ENCODE data around the gene GPHN. TPM values are rescaled to one million over a fixed set of nuclear protein-coding genes. Genes with fewer than 3 reads are reported as not detected.

The GPHN gene
- total RNA-seq, 1 experiment from 2014 or later: 11.3 TPM

DNA sequence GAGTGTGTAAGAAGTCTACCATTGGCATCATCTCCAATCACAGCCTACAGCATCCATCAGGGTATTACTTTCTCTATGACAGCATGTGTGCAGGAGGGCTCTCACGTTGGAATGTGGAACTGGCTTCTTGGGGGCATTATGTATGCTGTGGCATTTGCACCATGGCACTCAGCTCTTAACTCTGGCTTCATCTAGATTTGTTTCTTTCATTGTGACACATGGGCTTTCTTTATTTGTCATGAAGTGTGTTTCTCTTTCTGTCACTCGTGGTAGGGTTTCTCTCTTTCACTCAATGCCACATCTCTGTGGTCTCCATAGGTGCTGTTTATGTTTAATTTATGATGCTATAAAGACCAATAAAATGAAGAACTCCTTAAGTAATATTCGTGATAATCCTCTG, 490.1 kb downstream of the GPHN start:
- TF ChIP-seq, protein P1, sequence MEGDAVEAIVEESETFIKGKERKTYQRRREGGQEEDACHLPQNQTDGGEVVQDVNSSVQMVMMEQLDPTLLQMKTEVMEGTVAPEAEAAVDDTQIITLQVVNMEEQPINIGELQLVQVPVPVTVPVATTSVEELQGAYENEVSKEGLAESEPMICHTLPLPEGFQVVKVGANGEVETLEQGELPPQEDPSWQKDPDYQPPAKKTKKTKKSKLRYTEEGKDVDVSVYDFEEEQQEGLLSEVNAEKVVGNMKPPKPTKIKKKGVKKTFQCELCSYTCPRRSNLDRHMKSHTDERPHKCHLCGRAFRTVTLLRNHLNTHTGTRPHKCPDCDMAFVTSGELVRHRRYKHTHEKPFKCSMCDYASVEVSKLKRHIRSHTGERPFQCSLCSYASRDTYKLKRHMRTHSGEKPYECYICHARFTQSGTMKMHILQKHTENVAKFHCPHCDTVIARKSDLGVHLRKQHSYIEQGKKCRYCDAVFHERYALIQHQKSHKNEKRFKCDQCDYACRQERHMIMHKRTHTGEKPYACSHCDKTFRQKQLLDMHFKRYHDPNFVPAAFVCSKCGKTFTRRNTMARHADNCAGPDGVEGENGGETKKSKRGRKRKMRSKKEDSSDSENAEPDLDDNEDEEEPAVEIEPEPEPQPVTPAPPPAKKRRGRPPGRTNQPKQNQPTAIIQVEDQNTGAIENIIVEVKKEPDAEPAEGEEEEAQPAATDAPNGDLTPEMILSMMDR (IDR thresholded peaks at IDR 0.05; ENCODE audit: insufficient read depth in 1 of 2, low read depth in 1 of 2, low read length in 1 of 2, severe bottlenecking in 1 of 2, unreplicated experiment in 1 of 2): no peak
- no peak overlapping the region for H3K27ac Mint-ChIP-seq (ENCODE audit: unreplicated experiment)
- no peak overlapping the region for H3K4me3 Mint-ChIP-seq (ENCODE audit: unreplicated experiment)
- H3K4me3 ChIP-seq (ENCODE audit: low read depth, low read length): no peak overlapping the region
- H3K36me3 ChIP-seq (ENCODE audit: control insufficient read depth, insufficient read depth, low read length): no peaks in the 10 kb centered on the region
- no peaks in the 10 kb centered on the region for H3K27me3 Mint-ChIP-seq (ENCODE audit: insufficient read depth, unreplicated experiment)
- ChIA-PET CTCF (no interaction called here), POLR2A (no interaction called here)
- H3K27me3 ChIP-seq (replicated peaks; ENCODE audit: control insufficient read depth, insufficient read depth, low read length): no peaks in the 10 kb centered on the region
- H3K36me3 Mint-ChIP-seq (ENCODE audit: insufficient read depth, unreplicated experiment): no peaks in the 10 kb centered on the region
- peaks cover 11% of the 10 kb centered on the region for H3K4me1 Mint-ChIP-seq (ENCODE audit: low read depth, unreplicated experiment)
- BruUV-seq (replicated peaks): no TSS peak
- DNase-seq: no peak
- no peaks in the 10 kb centered on the region for H3K9me3 Mint-ChIP-seq (ENCODE audit: unreplicated experiment)
- H3K9me3 ChIP-seq: no peaks in the 10 kb centered on the region
- intact Hi-C loops (cut with micrococcal nuclease; ENCODE audit: unreplicated experiment): no loop called here
- H3K4me1 ChIP-seq: no peaks in the 10 kb centered on the region

DNA sequence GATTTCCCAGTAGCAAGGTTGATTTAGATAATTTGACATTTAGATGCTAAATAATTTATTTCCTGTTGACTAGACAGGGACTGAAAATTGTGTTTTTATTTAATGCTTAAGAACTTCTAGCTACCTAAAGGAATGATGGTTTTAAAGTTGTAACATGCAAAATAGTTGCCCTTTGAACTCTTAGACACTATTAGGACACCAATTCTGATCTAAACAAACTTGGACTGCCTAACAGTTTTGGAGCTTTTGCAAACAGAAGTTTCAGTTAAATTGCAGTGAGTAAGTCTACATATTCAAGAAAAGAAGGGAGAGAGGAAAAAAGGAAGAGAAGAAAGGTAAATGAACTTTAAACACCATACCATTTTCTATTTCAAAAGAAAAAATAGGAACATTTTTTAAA, 492.0 kb downstream of the GPHN start:
- no peaks in the 10 kb centered on the region for H3K9me3 ChIP-seq
- Mint-ChIP-seq H3K27ac (ENCODE audit: unreplicated experiment) (no peak overlapping the region), H3K27me3 (ENCODE audit: insufficient read depth, unreplicated experiment) (no peaks in the 10 kb centered on the region), H3K36me3 (ENCODE audit: insufficient read depth, unreplicated experiment) (no peaks in the 10 kb centered on the region), H3K9me3 (ENCODE audit: unreplicated experiment) (no peaks in the 10 kb centered on the region), H3K4me3 (ENCODE audit: unreplicated experiment) (no peak overlapping the region), H3K4me1 (ENCODE audit: low read depth, unreplicated experiment) (peaks cover 6% of the 10 kb centered on the region)
- intact Hi-C loops (cut with micrococcal nuclease; ENCODE audit: unreplicated experiment): no loop called here
- ChIA-PET POLR2A (no interaction called here), CTCF (no interaction called here)
- no peaks in the 10 kb centered on the region for H3K36me3 ChIP-seq (ENCODE audit: control insufficient read depth, insufficient read depth, low read length)
- no peaks in the 10 kb centered on the region for H3K27me3 ChIP-seq (replicated peaks; ENCODE audit: control insufficient read depth, insufficient read depth, low read length)
- H3K4me1 ChIP-seq: no peaks in the 10 kb centered on the region
- DNase-seq: no peak
- no peak overlapping the region for H3K4me3 ChIP-seq (ENCODE audit: low read depth, low read length)
- no TSS peak for BruUV-seq (replicated peaks)
- TF ChIP-seq, protein P1 (IDR thresholded peaks at IDR 0.05; ENCODE audit: insufficient read depth in 1 of 2, low read depth in 1 of 2, low read length in 1 of 2, severe bottlenecking in 1 of 2, unreplicated experiment in 1 of 2): no peak

DNA sequence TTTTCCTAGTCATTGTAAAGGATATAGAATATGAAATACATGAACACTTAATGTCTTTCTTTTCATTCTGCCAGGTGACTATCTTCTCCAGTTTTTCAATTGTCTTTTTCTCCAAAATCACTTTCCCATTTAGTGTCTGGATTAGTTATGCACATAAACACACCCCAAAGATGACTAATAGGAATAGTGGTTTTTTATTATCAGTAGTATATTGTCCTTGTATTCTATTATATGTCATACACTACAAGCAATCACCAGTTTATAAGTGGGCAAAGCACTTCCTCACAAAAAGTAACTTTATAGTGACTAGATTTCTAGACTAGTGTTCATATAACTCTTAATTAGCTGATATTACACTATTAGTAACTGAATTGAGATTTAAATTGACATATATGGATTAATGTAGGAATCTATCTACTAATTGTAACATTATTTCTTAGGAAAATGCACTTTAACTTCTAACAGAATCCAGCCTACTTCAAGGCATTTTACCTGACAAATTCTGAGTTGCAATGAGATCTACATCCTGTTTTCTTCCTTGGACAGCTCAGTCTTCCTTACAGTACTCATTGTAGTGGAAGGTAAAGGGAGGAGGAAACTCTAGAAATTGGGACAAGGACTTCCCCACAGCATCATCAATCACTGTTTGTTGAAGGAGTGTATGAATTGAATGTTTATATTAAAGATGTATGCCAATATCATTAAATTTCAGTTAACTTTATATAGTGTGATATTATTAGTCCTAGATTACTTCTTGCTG, 495.2 kb downstream of the GPHN start:
- Histone ChIP-seq H3K9me3 (no peaks in the 10 kb centered on the region), H3K36me3 (ENCODE audit: control insufficient read depth, insufficient read depth, low read length) (no peaks in the 10 kb centered on the region), H3K4me3 (ENCODE audit: low read depth, low read length) (no peak overlapping the region), H3K4me1 (no peaks in the 10 kb centered on the region), H3K27me3 (replicated peaks; ENCODE audit: control insufficient read depth, insufficient read depth, low read length) (no peaks in the 10 kb centered on the region)
- ChIA-PET POLR2A (no interaction called here), CTCF (no interaction called here)
- Mint-ChIP-seq H3K9me3 (ENCODE audit: unreplicated experiment) (no peaks in the 10 kb centered on the region), H3K36me3 (ENCODE audit: insufficient read depth, unreplicated experiment) (no peaks in the 10 kb centered on the region), H3K27me3 (ENCODE audit: insufficient read depth, unreplicated experiment) (no peaks in the 10 kb centered on the region), H3K4me3 (ENCODE audit: unreplicated experiment) (no peak overlapping the region), H3K4me1 (ENCODE audit: low read depth, unreplicated experiment) (peaks cover 6% of the 10 kb centered on the region), H3K27ac (ENCODE audit: unreplicated experiment) (no peak overlapping the region)
- BruUV-seq (replicated peaks): no TSS peak
- no peak for DNase-seq
- intact Hi-C loops (cut with micrococcal nuclease; ENCODE audit: unreplicated experiment): no loop called here
- TF ChIP-seq, protein P1 (IDR thresholded peaks at IDR 0.05; ENCODE audit: insufficient read depth in 1 of 2, low read depth in 1 of 2, low read length in 1 of 2, severe bottlenecking in 1 of 2, unreplicated experiment in 1 of 2): no peak
